CD4-positive, alpha-beta T cell treated with Interleukin-15 for 4 hours (primary cell): ENCODE measurements around the gene NSMCE4A.
"Not testable (repeated sequence)": the region's sequence is repeated elsewhere in the genome, so short reads cannot be mapped to it uniquely, and the experiment has no call there.

ENCODE experiments used
- DNase-seq: peaks from one replicate; pipeline ENCODE4 v3.0.0-alpha.2; 2020; ENCODE audit warnings: low spot score

Gene NSMCE4A, protein sequence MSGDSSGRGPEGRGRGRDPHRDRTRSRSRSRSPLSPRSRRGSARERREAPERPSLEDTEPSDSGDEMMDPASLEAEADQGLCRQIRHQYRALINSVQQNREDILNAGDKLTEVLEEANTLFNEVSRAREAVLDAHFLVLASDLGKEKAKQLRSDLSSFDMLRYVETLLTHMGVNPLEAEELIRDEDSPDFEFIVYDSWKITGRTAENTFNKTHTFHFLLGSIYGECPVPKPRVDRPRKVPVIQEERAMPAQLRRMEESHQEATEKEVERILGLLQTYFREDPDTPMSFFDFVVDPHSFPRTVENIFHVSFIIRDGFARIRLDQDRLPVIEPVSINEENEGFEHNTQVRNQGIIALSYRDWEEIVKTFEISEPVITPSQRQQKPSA

DNA sequence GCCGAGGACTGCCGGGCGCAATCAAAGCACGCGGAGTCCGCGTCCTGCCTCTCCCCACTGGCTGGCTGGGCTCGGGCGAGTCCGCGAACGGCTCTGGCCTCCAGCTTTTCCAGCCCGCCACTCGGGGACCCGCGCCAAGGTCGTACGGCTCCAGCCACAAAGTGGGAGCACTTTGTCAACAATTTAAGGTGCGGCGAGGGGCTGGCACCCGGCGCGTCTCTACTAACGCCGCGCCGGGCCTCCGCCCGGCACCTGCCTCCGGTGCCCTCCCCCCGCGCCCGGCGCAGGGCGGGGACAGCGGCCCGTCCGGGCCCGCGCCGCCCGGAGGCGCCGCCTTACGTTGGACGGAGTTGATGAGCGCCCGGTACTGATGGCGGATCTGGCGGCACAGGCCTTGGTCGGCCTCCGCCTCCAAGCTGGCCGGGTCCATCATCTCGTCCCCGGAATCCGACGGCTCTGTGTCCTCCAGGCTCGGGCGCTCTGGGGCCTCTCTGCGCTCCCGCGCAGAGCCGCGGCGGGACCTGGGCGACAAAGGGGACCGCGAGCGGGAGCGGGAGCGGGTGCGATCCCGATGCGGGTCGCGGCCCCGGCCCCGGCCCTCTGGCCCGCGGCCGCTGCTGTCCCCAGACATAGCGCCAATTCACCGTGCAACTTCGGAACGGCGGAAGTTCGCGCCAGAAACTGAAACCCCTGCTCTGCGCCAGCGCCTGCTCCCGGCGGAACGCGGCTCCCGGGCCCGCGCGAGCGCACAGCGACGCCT, at the start of gene NSMCE4A:
Gene NSMCE4A, minus strand, starts transcription at position 683 of the 760 bp plus-strand sequence. Its CDS starts 52 bp downstream, at position 631.
- DNase-seq: peak; percentile 73

DNA sequence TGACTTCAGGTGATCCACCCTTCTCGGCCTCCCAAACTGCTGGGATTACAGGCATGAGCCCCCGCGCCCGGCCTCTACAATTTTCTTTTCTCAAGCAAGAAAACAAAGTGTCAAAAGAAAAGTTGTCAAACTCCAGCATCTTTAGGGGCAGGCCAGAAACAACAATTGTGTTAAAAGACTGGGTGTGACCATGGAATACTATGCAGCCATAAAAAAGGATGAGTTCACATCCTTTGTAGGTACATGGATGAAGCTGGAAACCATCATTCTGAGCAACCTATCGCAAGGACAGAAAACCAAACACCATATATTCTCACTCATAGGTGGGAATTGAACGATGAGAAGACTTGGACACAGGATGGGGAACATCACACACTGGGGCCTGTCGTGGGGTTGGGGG, 48.2 kb upstream of the NSMCE4A start:
- DNase-seq: not testable (repeated sequence)

DNA sequence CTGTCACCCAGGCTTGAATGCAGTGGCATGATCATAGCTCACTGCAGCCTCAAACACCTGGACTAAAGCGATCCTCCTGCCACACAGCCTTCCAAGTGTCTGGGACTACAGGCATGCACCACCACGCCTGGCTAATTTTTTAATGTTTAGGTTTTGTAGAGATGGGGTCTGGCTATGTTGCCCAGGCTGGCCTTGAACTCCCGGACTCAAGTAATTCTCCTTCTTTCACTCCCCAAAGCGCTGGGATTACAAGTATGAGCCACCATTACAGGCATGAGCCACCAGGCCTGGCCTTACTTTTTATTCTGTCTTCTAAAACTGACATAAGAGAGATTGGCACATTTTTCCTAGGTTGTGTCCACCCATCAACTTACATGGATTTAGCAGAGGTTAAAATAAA, 47.3 kb upstream of the NSMCE4A start:
- DNase-seq: no peak

DNA sequence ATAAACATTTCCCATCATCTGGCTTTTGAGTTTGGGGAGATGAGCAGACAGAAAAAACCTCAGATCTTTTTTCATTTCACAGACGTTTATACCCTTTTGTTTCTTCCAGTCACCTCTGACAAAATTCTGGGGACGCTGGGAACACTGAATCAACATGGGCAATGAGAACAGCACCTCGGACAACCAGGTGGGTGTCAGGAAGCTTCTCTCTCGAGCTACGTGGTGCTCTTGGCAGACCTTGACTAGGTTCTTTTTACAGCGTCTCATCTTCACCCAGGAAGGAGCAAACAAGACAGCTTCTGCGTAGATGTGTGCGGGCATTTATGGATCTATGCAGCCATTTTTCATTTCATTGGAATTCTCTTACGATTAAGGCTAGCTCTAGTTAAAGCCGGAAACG, 46.8 kb upstream of the NSMCE4A start:
- no peak for DNase-seq

DNA sequence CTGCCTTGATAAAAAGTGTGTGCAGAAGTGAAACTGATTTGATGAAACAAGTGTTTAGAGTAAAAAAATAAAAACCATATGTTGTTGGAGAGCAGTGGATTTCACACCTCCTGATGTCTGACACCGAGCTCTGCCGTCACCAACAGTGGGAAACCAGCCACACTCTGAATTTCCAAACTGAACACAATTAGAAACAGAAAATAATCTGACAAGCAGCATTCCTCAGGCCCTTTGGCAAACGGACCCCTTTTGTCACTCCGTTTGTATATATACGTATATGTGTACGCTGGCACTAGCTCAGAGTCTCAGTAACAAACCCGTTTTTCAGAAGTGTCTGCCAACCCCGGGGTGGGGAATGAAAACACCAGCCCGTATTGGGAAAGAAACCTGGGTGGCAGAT, 46.4 kb upstream of the NSMCE4A start:
- no peak for DNase-seq

DNA sequence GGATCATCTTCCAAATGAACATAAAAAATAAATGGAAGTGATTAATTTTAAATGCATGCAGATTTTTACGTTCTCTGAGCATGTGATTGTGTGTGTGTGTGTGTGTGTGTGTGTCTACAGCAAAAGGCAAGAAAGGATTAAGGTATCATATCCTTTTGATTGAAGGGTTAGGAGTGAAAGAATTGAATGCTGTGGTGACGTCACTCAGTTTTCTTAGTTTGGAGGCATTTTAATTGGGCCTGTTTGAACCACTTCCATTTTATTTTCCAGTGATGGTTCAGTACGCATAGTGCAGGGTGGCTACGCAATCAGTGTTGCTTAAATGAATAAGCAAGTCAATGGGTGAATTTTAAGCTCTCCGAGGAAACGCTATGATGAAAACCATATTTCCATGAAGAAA, 45.2 kb upstream of the NSMCE4A start:
- DNase-seq: no peak

DNA sequence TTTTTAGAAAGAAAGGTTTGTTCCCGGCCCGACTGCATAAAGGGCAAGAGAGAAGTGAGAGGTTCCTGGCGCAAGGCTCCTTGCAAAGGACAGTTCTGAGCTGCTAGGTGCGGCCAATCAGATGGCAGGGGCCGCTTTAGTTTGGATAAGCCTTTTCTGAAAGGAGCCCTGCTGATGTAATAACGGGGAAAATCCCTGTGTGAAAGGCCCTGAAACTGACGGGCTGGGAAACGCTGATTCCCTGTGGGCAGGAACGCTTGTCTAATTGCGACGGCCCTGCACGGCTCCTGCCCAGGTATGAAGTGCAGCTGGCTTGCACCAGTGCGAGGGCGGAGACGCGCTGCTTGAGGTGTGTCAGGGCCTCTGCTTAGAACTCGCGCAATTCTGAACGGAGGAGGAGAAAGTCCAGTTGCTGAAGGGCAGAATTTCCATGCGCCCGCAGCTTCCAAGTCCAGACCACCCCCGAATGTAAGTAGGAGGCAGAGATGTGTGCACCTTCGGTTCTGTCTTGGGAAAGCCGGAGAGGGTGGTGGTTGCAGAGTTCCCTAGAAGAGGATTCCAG, 44.5 kb upstream of the NSMCE4A start:
- DNase-seq: no peak

DNA sequence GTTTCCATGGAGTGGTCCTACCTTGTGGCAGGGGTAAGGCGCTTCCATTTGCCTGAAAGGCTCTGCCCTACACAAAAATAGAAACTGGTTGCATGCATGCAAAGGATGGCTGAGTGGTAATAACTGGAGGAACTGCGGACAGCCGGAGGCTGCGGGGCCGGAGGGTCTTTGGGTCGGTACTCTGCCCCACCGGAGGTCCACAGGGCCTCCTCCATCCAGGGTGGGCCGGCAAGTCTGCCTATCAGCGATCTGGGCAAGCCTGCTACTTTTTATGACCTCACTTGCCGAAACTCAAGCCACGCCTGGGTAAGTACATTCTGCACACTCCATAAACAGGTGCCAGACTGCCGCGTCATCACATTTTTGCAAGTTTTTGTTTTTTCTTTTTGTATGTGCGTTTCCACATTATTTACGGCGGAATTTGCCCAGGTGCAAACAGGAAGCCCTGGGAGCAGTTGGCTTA, 44.0 kb upstream of the NSMCE4A start:
- no peak for DNase-seq

DNA sequence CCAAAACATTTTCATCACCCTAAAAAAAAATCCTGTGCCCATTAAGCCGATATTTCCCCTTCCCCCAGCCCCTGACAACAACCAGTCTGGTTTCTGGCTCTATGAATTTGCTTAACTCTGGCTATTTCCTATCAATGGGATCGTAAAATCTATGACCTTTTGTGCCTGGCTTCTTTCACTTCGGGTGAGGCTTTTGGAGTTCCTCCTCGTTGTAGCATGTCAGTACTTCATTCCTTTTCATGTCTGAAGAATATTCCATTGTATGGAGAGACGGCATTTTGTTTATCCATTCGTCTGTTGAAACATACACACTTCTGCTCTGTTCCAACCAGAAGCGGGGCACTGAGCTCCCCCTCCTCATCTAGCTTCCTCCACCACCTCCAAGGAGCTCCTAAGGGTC, 43.5 kb upstream of the NSMCE4A start:
- DNase-seq: no peak

DNA sequence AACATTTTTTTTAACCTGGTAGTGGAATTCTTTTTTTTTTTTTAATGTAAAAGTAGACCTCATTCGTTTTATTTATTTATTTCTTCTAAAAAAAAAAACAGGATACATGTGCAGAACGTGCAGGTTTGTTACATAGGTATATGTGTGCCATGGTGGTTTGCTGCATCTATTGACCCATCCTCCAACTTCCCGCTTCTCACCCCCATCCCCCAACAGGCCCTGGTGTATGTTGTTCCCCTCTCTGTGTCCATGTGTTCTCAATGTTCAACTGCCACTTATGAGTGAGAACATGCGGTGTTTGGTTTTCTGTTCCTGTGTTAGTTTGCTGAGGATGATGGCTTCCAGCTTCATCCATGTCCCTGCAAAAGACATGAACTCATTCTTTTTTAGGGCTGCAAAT, 42.9 kb upstream of the NSMCE4A start:
- not testable (repeated sequence) for DNase-seq

DNA sequence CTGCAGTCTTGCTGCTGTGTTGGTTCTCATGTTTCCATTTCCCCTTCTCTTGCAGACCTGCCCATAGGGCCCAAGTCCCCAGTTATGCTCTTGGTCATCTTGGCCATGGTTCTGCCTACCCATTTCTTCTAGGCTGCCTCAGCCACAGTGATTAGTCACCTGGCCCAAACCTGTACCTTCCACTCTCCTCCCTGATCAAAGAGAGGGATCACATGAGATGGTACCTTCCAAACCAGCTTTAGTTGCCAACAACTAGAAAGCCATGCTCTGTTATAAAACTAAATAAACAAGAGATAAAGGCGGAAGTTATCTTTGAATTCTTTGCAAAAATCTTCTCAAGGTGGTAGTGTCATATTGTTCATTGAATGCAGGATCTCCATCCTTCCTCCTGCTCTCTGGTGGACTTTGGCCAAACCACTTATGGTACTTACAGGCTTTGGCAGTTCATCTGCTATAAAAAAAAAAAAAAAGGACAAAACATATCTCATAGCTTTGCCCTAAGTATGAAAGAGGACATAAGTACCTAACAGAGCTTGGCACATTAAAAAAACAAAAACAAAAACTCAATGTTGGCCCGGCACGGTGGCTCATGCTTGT, 39.7 kb upstream of the NSMCE4A start:
- DNase-seq: no peak

DNA sequence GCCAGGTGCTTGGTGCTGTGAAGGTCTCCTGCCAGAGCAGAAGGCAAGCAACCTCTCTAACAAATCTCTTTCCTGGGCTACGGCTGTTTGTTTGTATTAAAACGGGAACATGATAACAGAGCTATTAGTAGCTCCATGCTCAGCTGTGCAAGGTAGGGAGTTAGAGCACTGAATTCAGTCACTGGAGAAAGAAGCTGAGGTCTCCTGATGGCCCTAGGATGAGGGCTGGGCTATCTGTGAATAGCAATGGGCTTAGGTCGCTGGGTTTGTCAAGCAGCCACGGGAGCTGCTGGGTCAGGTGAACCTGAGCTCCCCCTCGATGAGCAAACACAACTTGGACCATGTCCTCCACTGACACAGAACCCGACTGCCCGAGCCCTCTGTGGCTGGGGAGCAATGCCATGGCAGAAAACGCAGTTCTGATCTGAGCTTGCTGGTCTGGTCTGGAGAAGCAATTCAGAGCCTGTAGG, 38.3 kb upstream of the NSMCE4A start:
- DNase-seq: no peak

DNA sequence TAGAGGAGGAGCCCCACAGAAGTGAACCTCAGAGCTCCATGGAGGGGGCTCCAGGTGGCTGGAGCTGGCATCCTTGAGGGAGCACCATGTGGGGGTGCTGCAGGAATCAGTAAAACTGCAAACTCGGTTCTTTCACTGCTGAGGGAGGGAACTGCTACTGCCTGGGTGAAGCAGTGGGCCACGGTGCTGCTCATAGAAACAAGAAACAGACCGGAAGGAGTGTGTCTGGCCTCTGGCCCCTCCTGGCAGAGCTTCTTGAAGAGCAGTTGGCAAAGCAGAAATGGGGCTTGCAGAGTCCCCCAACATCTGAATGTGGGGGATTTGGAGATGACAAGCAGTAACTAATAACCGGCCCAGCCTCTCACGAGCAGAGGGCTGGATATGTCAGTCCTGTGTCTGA, 37.7 kb upstream of the NSMCE4A start:
- DNase-seq: no peak

DNA sequence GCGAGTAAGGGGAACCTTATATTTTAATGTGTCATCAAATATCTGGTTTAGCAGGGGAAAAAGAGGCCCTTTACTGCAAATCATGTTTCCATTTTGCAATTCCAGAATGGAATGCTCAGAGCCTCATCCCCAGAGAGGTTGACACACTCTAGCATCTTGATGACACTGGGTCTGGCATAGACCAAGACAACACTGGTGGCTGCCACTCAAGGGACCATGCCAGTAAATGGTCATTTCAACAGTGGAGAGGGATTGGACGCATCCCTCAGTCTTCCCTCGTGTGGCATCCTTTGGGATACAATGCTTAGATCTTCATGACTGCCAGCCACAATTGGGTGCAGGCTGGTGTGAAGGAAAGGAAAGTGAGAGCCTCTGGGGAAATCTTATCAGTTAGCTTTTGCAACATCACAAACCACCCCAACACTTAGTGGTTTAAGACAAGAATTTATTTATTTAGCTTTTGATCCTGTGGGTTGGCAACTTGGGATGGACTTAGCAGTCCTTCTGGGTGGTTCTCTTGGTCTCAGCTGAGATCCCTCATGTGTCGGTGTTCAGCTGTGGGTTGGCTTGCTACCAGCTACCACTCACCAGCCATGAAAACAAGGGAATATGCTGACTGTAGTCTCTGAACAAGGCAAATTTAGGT, 35.5 kb upstream of the NSMCE4A start:
- DNase-seq: no peak

DNA sequence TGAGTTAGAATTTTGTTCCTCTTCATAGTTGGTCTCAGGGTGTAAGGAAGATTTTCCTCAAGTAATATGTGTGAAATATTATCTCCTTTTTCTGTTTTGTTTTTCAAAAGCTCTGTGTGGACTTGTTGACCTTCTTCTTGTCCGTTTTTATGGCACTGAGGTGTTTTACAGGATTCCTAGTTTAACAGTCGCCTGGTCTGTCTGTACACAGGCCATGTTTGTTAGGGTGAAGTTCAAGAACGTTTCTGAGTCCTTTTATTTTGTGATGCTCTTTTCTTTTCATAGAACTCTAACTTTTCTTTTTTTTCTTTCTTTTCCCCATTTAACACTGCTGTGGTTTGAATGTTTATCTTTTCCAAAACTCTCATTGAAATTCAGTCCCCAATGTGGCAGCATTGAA, 32.4 kb upstream of the NSMCE4A start:
- no peak for DNase-seq

DNA sequence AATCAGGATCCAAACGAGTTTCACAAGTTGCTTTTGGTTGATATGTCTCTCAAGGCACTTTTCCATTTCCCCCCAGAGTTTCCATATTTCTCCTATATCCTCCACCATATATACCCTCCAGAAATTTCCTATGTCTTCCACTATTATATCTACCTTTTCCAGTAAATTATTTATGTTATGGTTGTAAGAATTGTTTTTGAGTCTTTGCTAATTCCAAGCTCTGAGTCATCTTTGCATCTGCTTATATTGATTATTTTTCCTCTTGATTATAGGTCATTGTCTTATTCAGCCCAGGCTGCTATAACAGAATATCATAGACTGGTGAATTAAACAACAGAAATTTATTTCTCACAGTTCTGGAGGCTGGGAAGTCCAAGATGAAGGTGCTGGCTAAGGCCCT, 26.7 kb upstream of the NSMCE4A start:
- DNase-seq: no peak

DNA sequence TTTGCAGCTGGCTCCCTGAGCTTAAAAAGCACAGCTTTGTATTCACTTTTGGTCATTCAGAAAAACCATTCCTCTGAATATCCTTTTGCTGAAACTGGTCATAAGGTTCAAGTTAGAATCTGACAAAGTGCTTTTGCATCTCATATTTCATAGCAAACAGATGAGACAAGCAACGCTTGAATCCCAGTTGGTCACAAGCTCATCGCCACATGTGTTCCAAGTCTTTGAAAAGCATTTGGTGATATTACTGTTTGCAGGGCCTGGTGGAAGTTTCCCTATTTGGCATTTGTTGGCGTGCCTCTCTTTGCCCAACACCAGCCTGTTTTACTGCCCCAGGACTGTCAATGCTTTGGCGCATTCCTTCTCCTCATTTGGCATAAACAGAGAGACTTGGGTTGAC, 24.3 kb upstream of the NSMCE4A start:
- no peak for DNase-seq

DNA sequence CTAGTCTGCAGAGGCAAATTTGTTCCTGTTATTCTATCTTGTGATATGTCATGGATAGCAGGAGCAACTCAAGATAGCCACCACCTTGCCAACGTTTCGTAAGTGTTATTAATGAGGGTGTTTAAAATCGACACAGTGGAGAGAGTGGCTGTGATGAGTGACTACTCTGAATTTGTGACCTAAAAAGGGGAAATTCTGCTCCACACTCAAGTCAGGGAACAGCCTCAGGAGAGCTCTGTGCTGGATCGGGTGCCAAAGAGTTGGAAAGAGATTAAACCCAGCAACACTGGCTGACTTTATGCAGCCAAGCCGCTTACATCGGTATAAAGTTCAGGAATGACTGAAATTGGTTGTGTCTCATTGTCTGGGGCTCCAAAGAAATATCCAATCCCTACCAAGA, 23.4 kb upstream of the NSMCE4A start:
- DNase-seq: no peak

DNA sequence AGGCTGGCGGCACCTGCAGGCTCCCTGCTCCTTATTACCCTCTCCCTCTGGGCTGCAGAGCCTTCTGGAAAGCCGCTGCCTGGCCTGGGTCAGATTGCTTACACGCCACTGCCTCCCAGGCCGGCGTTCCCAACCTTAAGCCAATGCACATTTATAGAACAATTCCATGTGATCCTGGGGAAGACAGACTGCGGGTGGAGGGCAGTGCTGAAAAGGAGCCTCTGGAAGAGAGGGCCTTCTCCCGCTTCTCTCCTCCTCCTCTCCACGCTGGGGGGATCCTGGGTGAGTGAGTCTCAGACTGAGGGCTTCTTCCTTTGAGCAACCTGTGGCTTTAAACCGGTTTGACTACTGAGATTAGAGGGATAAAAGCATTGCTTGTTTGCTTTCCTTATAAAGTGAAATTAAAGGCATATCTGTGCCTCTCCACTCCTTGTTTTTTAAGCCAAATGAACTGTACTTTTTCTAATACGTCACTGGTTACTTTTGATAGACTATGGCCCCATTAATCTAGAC, 19.5 kb upstream of the NSMCE4A start:
- DNase-seq: no peak

DNA sequence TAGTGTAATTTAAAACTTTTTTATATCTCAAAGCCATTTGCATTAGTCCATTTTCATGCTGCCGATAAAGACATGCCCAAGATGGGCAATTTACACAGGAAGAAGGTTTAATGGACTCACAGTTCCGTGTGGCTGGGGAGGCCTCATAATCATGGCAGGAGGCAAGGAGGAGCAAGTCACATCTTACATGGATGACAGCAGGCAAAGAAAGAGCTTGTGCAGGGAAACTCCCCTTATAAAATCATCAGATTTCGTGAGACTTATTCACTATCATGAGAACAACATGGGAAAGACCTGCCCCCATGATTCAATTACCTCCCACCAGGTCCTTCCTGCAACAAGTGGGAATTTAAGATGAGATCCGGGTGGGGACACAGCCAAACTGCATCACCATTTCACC, 16.7 kb upstream of the NSMCE4A start:
- DNase-seq: not testable (repeated sequence)

DNA sequence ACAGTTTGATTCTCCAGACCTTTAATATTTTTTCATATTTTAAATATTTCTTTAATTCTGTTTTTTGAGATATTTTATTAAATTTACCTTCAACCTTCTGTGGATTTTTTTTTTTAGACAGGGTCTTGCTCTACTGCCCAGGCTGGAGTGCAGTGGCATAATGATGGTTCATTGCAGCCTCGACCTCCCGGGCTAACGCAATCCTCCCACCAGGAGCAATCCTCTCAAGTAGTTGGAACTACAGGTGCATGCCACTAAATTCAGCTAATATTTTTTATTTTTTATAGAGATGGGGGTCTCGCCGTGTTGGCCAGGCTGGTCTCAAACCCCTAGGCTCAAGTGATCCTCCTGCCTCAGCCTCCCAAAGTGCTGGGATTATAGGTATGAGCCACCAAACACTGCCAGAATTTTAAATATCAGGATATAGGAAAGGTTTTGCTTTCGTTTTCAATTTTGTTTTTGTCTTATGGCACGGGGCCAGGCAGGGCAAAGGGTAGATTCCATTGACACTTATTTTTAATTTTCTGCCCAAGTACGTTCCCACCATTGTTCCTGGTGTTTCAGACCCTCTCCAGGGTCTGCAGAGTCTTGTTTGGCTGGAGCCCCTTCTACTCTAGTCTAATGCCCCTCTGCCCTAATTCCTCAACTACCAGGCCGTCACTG, 15.1 kb upstream of the NSMCE4A start:
- no peak for DNase-seq
